GM19452 (cell line): ENCODE data around the gene GFOD1.
"Not testable (repeated sequence)": the region's sequence is repeated elsewhere in the genome, so short reads cannot be mapped to it uniquely, and the experiment has no call there.

ENCODE experiments used
- ATAC-seq: cut with Tn5 transposase; IDR thresholded peaks from one replicate; pipeline ENCODE4 v1.9.1; 2021; ENCODE audit not compliant: unreplicated experiment

GFOD1 gene

GRCh38 chr6:13511913-13512717, 24.7 kb upstream of the GFOD1 start:
- no peak for ATAC-seq

- not testable (repeated sequence) for ATAC-seq
These were observed 23.8 kb upstream of the GFOD1 start for GRCh38 chr6:13511141-13511571.

- not testable (repeated sequence) for ATAC-seq
These were observed 23.0 kb upstream of the GFOD1 start for GRCh38 chr6:13510433-13510832.

GRCh38 chr6:13508711-13509705, 21.6 kb upstream of the GFOD1 start:
- no peak for ATAC-seq

GRCh38 chr6:13507306-13507860, 20.0 kb upstream of the GFOD1 start:
- no peak for ATAC-seq

GRCh38 chr6:13505345-13505734, 17.9 kb upstream of the GFOD1 start:
- ATAC-seq: no peak

GRCh38 chr6:13504611-13505344, 17.4 kb upstream of the GFOD1 start:
- ATAC-seq: no peak

GRCh38 chr6:13500915-13501314, 13.5 kb upstream of the GFOD1 start:
- no peak for ATAC-seq

- ATAC-seq: no peak
These were observed 12.9 kb upstream of the GFOD1 start for GRCh38 chr6:13500264-13500663.

- ATAC-seq: no peak
These were observed 9.3 kb upstream of the GFOD1 start for GRCh38 chr6:13496513-13497190.

- no peak for ATAC-seq
These were observed 8.4 kb upstream of the GFOD1 start for GRCh38 chr6:13495818-13496217.

GRCh38 chr6:13495112-13495776, 7.8 kb upstream of the GFOD1 start:
- no peak for ATAC-seq

- no peak for ATAC-seq
These were observed 6.7 kb upstream of the GFOD1 start for GRCh38 chr6:13494137-13494536.

GRCh38 chr6:13493147-13493546, 5.7 kb upstream of the GFOD1 start:
- ATAC-seq: no peak

GRCh38 chr6:13492357-13492756, 5.0 kb upstream of the GFOD1 start:
- no peak for ATAC-seq

- no peak for ATAC-seq
These were observed 4.1 kb upstream of the GFOD1 start for GRCh38 chr6:13491538-13491937.

GRCh38 chr6:13490402-13490801, 3.0 kb upstream of the GFOD1 start:
- ATAC-seq: no peak

GRCh38 chr6:13488896-13489237, 1.5 kb upstream of the GFOD1 start:
- ATAC-seq: no peak

- ATAC-seq: no peak
These were observed 855 bp upstream of the GFOD1 start for GRCh38 chr6:13488015-13488895.
